Measurements from ENCODE around the gene SLC6A13. TPM values are rescaled to one million over a fixed set of nuclear protein-coding genes. Genes with fewer than 3 reads are reported as not detected.

SLC6A13 gene
- total RNA-seq, 1 donor from 2014 or later = 0.91 TPM

GRCh38 chr12:234891-235415, 27.7 kb downstream of the SLC6A13 start:
- Mint-ChIP-seq H3K4me3 (ENCODE audit: unreplicated experiment) (no peak overlapping the region), H3K9me3 (ENCODE audit: unreplicated experiment) (peaks cover 18% of the 10 kb centered on the region)

GRCh38 chr12:234019-234418, 28.6 kb downstream of the SLC6A13 start:
- H3K27ac Mint-ChIP-seq (ENCODE audit: unreplicated experiment) = no peak overlapping the region
- peaks cover 13% of the 10 kb centered on the region for H3K36me3 Mint-ChIP-seq (ENCODE audit: unreplicated experiment)
- H3K4me1 Mint-ChIP-seq (ENCODE audit: low read depth, unreplicated experiment) = peaks cover 12% of the 10 kb centered on the region
- peaks cover 15% of the 10 kb centered on the region for H3K9me3 Mint-ChIP-seq (ENCODE audit: unreplicated experiment)
- no peak overlapping the region for H3K4me3 Mint-ChIP-seq (ENCODE audit: unreplicated experiment)
- no peaks in the 10 kb centered on the region for H3K27me3 Mint-ChIP-seq (ENCODE audit: unreplicated experiment)
- DNase-seq = no peak
- TF ChIP-seq CTCF (IDR thresholded peaks at IDR 0.05; ENCODE audit: partially characterized antibody, unreplicated experiment) = no peak

More at GRCh38 chr12:234891-235415, 27.7 kb downstream of the SLC6A13 start:
- H3K4me1 Mint-ChIP-seq (ENCODE audit: low read depth, unreplicated experiment) = peaks cover 5% of the 10 kb centered on the region
- TF ChIP-seq CTCF (IDR thresholded peaks at IDR 0.05; ENCODE audit: partially characterized antibody, unreplicated experiment) = no peak
- peaks cover 13% of the 10 kb centered on the region for H3K36me3 Mint-ChIP-seq (ENCODE audit: unreplicated experiment)
- no peaks in the 10 kb centered on the region for H3K27me3 Mint-ChIP-seq (ENCODE audit: unreplicated experiment)
- no peak overlapping the region for H3K27ac Mint-ChIP-seq (ENCODE audit: unreplicated experiment)
- no peak for DNase-seq

GRCh38 chr12:233615-233968, 29.0 kb downstream of the SLC6A13 start:
- Mint-ChIP-seq H3K27ac (ENCODE audit: unreplicated experiment) (no peak overlapping the region), H3K36me3 (ENCODE audit: unreplicated experiment) (peaks cover 13% of the 10 kb centered on the region), H3K4me1 (ENCODE audit: low read depth, unreplicated experiment) (peaks cover 13% of the 10 kb centered on the region), H3K9me3 (ENCODE audit: unreplicated experiment) (peaks cover 15% of the 10 kb centered on the region), H3K4me3 (ENCODE audit: unreplicated experiment) (no peak overlapping the region), H3K27me3 (ENCODE audit: unreplicated experiment) (no peaks in the 10 kb centered on the region)
- no peak for DNase-seq
- TF ChIP-seq CTCF (IDR thresholded peaks at IDR 0.05; ENCODE audit: partially characterized antibody, unreplicated experiment) = no peak

GRCh38 chr12:232731-233614, 29.7 kb downstream of the SLC6A13 start:
- H3K27me3 Mint-ChIP-seq (ENCODE audit: unreplicated experiment) = no peaks in the 10 kb centered on the region
- H3K36me3 Mint-ChIP-seq (ENCODE audit: unreplicated experiment) = peaks cover 13% of the 10 kb centered on the region
- H3K9me3 Mint-ChIP-seq (ENCODE audit: unreplicated experiment) = peaks cover 14% of the 10 kb centered on the region
- DNase-seq = no peak
- TF ChIP-seq CTCF (IDR thresholded peaks at IDR 0.05; ENCODE audit: partially characterized antibody, unreplicated experiment) = no peak
- H3K4me1 Mint-ChIP-seq (ENCODE audit: low read depth, unreplicated experiment) = peaks cover 13% of the 10 kb centered on the region
- H3K27ac Mint-ChIP-seq (ENCODE audit: unreplicated experiment) = no peak overlapping the region
- no peak overlapping the region for H3K4me3 Mint-ChIP-seq (ENCODE audit: unreplicated experiment)

Measured in glutamatergic neuron (in vitro differentiated cells).